NCI-H187 treated with DMSO at 0.1 percent for 48 hours (cell line): Measurements from ENCODE around the gene ALPG.
"Not testable (repeated sequence)": the region's sequence is repeated elsewhere in the genome, so short reads cannot be mapped to it uniquely, and the experiment has no call there.

ENCODE experiments used
- DNase-seq: peaks from one replicate; lab custom pipeline; 2025; lab: John Stamatoyannopoulos, UW

Gene ALPG

DNA sequence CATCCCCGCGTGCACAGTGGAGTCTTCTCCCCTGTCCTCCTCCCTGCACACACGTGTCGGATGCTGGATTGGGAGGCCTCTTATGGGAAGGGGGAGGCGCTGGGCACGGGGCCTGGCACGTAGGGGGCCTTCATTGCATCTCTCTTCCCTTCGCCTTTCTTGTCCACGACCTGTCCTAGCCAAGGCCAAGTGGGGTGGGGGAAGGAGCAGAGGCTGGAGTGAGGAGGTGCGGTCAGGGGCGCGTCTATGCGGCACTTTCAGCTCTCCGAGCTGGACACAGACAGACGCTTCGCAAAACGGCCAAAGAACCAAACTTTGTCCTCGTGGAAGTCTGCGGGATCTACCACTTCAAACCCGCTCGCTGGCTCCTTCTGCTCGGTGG is 13.4 kb downstream of the ALPG start:
- no peak for DNase-seq

DNA sequence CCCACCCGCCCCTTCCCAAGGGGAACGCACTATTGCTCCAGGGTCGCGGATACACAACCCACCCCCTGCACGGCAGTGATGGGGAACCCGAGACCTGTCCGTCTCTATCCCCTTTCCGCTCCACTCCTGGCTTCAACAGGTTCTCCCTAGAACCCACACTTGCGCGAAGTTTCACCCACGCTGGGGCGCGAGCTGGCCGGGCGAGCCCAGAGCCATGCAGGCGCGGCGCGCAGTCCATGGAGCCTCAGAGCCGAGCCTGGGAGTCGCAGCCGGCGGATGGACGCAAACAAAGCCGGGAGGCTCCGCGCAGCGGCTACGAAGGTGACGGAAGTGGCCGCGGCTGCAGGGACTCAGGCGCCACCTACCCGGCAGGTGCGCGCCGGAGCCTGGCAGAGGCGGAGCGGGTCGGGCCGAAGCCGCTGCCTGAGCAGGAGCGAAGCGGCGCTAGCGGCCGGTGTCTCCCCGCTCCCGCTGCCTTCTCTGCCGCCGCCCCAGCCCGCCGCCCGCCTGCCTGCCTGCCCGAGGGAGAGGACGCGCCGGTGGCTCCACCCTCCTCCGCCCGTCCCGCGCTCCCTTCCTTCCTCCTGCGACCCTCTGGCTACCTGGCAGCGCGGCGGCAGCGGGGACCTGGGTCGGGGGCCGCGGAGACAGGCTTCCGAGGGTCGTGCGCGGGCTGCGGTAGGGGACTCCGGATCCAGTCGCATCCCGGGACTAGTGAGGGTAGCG is 14.0 kb downstream of the ALPG start:
- no peak for DNase-seq

DNA sequence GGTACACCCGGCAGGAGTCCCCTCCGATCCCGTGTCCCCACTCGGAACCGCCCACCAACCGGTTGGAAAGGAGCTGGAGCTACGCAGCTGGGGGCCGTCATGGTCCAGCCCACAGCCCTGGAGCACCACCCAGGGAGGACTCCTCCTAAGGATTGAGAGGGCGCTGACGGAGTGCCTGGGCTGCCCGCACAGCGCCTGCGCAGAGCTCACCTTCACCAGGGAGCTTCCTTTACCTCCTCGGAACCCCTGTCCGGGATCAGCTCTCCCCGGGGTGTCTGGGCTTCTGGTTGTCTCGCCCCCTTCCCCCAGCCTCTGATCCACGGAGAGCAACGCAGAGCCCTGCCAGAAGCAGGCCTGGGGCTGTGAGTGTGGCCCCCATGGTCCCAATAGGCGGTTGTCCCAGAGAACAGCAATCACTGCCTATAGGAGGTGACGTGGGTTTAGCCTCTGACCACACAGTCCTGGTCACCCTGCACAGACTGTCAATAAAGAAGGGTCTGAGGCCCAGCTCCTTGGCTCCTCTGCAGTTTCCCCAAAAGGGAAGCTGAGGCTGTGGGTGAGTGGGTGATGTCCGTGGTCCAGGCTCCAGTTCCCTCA is 14.6 kb downstream of the ALPG start:
- no peak for DNase-seq

DNA sequence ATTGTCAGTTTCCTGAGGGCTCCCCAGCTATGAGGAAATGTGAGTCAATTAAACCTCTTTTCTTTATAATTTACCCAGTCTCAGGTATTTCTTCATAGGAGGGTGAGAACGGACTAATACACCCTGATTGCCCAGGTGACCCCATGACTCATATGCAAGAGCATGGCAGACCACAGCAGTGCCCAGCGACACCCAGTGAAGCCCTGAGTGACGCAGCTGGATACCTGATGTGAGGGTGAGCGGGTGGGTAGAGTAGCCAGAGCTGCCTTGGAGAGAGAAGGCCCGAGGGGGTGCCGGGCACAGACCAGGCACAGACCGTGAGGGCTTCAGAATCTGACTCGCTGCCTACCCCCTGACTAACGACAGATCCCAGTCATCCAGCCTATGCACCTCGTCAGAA is 15.4 kb downstream of the ALPG start:
- no peak for DNase-seq

DNA sequence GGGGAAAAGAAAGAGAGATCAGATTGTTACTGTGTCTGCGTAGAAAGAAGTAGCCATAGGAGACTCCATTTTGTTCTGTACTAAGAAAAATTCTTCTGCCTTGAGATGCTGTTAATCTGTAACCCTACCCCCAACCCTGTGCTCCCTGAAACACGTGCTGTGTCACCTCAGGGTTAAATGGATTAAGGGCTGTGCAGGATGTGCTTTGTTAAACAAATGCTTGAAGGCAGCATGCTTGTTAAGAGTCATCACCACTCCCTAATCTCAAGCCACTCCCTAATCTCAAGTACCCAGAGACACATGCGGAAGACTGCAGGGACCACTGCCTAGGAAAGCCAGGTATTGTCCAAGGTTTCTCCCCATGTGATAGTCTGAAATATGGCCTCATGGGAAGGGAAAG is 16.4 kb downstream of the ALPG start:
- not testable (repeated sequence) for DNase-seq

DNA sequence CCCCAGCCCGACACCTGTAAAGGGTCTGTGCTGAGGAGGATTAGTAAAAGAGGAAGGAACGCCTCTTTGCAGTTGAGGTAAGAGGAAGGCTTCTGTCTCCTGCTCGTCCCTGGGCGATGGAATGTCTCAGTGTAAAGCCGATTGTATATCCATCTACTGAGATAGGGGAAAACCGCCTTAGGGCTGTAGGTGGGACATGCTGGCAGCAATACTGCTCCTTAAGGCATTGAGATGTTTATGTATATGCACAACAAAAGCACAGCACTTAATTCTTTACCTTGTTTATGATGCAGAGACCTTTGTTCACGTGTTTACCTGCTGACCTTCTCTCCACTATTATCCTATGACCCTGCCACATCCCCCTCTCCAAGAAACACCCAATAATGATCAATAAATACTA is 16.8 kb downstream of the ALPG start:
- DNase-seq = not testable (repeated sequence)

DNA sequence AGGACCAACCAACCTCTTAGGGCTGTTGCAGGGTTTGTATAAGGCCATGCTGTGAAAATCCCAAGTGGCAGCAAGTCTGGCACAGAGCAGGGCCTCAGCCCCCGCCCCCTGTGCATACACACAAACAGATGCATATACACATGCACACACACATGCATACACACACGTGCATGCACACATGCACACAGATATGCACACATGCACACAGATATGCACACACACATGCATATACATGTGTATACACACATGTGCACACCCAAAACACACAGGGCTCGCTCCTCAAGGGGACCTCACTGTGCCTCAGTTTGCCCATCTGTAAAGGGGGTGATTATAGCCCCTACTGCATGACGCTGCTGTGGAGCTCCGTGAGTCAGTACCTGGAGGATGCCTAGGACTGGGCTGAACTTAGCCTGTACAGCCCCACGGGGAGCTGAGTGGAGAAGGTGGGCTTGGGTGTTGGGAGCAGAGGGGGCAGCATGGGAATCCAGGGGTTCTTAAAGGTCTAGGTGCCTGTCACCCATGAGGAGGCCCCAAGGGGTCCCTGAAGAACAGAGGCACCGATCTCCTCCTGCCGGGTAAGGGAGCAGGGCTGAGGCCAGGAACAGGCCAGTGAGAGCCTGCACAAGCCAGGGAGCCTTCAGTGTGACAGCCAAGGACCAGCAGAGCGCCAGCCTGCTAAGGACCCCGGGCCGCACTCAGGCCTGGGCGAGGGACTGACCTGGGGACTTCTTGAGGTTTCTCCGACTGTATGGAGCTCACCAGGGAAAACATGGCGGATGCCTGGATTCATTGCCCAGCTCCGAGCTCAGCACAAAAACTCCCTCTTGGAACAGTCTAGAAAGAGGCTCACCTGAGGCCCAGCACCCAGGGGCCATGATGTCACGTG is 25.3 kb downstream of the ALPG start:
- no peak for DNase-seq

DNA sequence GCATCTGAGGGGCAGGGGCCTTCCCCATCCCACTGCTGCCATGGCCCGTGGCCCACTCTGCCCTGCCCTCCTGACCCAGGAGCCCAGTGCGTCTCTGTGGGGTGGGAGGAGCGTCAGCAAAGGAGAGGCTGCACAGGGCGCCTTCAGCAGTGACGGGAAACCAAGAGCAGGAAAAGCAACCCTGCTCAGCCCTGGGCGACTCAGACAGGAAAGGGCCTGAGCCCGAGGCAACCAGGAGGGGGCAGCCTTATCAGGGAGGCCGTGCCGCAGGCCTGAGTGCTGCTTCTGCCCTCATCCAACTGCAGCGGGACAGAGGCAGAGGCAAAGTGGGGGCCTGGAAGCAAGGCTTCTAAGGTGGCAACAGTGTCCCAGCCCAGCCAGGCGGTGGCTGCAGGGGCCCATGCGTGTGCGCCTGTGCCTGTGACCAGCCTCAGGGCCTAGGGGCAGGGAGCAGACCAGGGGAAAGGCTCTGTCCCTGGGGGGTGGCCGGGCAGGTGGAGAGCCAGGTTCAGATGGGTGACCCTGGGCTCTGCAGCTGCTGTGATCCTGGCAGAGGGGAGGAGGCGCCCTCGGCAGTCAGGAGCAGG is 26.0 kb downstream of the ALPG start:
- no peak for DNase-seq

DNA sequence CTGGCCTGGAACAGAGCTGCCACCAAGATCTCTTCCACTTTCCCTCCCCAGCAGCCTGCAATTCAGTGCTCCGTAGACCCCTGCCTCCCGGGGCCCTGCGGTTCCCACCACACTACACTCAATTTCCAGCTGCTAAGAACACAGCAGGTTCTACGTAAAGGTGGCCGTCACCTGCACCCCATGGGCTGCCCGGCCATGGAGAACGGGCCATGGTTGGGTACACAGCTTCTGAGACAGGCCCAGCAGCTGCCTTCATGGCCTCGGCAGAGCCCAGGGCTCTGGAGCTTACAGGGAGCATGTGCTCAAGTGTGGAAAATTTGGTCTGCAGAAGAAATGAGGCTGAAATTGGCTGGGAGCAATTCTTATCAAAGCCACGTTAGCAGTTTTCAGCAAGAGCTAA is 27.0 kb downstream of the ALPG start:
- DNase-seq = not testable (repeated sequence)

DNA sequence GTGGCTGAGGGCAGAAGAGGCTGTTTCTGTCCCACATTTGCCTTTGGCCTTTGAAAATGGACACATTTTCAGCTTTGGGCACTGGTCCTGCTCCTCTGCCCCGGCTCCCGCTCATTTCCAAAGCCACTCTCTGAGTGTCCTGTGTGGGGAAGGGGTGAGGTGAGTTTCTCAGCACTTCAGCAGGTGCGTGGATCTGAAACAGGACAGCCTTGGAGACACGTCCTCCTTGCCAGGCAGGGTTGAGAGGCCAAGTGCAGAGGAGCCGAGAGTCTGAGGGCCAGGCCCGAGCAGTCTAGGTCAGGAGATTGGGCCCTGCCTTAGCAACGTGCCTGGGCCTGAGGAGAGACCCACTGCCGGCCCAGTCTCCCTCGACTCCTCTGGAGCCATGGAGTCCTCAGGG is 27.4 kb downstream of the ALPG start:
- no peak for DNase-seq

DNA sequence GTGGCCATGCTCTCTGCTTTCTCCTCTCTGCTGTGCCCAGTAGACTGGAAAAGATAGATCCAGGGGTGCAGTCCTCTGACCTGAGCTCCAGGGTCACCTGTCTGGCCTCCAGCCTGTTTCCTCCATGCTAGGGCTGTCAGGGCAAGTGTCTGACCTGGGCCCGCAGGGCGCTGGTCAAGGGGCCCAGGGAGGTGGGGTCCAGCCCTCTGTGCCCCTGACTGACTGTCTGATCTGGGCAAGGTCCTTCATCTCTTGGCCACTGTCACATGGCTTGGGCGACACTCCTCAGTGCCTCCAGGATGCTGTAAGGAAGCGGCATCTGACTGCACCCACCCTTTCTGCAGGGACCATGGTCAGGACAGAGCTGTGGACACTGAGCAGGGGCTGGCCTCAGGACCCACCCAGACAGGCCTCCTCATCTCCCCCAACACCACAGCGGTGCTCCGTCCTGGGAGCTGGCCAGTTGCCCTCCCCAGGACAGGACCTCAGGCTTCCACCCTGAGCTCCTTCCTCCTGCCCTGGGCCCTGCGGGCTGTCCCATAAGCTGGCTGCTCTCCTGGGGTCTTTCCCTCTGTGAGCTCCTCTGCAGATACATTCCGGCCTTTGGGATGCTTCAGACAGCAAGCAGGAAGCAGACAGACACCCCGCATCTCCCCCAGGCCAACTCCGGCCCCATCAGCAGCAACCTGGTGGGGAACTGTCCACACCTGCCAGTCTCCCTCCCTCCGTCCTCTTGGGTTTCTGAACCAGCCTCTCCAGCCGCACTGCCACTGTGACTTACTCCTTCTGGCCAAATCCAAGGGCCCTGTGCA is 28.1 kb downstream of the ALPG start:
- no peak for DNase-seq

DNA sequence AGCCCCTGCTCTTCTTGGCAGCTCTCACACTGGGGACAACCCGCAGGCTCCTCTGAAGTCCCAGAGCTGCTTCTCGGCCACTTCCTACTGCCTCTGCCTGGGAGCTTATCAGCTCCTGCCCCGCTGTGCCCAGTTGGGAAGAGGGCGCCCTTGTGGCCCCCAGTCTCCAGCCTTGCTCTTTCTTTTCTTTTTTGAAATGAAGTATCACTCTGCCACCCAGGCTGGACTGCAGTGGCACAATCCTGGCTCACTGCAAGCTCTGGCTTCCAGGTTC is 28.7 kb downstream of the ALPG start:
- DNase-seq = no peak

DNA sequence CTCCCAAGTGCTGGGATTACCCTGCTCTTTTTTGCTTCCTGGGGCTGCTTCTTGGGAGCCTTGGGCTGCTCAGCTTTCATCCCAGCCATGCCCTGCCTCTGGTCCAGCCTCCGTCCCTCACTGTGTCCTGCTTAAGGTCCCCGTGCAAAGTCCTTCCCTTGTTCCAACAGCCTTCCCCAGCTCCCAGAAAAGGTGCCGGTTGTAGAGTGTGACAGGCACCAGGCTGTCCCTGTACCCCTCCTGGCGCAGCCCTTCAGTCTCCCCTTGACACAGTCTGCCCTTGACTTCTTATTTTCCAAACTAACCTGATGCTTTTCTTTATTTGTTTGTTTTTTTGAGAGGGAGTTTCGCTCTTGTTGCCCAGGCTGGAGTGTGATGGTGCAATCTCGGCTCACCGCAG is 29.2 kb downstream of the ALPG start:
- DNase-seq = no peak

DNA sequence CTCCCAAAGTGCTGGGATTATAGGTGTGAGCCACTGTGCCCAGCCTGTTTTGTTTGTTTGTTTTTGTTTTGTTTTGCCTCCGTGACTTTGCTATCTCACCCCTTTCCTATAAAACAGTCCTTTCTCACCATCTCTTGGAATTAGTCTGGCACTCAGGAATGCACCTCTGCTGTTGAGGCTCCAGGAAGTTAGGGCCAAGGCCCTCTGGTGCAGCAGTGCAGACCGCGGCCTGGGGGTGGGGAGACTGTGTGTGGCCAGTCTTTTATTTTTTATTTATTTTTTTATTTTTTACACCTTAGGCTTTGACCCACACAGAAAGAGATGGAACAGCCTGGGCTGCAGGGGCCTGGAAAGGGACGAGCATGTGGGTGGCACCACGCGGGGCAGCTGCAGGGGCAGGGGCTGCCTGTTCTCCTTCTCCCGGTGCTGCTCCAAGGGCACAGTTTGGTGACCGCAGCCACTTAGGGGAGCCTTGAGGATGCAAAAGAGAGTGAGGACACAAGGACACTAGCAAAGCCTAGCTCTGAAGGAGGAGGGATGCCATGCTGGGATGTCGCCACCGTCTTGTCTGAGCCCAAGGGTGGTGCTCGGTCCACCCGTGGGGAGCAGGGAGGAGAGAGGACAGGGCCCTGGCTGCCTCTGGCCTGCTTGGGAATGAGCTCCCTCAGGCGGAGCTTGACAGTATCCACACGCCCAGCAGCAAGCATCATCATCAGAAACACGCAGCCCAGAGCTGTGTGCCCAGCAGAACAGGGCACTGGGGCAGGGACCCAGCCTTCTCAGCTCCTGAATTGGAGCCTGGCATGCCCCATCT is 29.9 kb downstream of the ALPG start:
- DNase-seq = no peak

DNA sequence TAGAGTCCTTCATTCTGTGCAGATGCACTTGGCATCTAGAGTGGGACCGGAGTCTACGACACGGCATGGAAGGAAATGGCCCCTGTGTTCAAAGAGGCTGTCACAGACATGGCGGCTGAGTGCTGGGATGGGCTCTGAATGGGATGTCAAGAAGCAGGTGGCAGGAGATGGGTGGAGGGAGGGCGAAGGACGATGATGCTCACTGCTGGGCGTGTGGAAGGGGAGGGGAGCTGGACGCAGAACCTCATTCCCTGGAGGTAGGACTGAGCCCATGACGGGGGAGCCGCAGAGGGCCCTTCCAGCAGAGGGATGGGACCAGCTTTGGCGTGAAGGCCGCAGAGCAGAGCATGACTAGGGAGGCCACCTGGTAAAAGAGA is 30.5 kb downstream of the ALPG start:
- DNase-seq = no peak

DNA sequence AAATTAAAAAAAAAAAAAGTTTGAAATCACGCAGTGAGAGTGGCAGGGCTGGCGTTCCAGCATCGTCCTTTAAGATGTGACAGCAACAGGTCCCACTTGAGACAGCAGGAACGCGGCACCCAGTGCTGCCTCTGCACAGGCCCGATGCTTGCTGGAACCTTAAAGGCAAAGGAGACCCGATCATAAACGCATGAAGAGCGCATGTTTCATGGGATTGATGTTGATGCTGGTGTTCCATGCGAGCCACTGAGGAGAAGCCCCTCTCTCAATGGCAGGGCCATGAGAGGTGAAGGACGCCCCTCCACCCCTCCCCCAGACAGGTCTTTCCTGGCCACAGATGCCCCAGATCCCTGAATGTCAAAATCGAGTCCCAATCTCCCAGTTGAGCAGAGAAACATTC is 31.4 kb downstream of the ALPG start:
- DNase-seq = no peak

DNA sequence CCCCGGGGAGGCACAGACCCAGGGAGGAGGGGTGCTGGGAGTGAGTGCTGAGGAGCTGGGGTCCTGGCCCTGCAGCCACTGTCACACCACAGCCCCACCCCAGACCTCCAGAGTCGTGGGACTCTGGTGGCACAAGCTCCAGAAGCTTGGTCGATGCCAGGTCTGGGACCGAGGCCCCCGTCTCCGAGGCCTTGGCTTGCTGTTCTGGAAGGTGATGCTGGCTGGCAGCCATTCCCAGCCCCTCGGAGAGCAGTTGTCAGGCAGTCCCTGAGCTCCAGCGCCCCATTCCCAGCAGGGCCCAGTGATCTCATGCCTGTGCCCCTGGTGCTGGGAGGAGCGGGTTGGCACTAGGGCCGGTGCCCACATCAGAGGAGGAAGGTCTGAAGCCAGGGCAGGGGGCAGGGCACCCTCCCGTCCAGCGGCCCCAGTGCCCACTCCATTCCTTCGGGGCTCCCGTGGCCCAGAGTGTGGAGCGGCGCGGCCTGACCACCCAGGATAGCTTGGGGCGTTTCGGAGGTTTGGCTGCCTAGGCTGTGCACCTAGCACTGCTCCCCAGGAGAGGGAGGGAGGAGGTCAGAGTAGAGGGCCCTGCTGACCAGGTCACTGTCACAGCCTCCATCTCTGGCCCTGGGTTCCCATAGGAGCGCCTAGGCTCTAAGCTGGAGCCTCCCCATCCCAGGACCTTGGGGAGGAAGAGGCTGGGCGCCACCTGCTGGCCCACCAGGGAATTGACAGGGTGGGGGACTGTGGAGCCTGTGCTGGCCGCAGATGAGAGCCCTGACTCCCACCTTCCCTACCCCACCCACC is 32.5 kb downstream of the ALPG start:
- DNase-seq = no peak

DNA sequence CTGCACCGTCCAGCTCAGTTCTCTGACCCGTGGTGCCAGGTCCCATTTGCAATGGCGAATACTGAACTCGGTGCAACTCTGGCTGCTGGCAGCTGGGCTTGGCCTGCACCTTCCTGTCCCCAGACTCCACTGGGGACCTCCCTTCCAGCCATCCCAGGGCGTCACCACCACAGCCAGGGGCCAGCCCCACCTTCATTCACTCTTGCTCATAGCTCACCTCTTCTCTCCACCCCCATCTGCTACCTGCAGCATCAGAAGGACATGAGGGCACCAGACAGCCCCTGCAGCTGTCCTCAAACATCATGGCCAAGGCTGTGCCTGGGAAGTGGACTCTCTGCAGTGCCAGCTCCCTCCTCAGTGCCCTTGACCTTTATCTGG is 33.1 kb downstream of the ALPG start:
- DNase-seq = no peak

DNA sequence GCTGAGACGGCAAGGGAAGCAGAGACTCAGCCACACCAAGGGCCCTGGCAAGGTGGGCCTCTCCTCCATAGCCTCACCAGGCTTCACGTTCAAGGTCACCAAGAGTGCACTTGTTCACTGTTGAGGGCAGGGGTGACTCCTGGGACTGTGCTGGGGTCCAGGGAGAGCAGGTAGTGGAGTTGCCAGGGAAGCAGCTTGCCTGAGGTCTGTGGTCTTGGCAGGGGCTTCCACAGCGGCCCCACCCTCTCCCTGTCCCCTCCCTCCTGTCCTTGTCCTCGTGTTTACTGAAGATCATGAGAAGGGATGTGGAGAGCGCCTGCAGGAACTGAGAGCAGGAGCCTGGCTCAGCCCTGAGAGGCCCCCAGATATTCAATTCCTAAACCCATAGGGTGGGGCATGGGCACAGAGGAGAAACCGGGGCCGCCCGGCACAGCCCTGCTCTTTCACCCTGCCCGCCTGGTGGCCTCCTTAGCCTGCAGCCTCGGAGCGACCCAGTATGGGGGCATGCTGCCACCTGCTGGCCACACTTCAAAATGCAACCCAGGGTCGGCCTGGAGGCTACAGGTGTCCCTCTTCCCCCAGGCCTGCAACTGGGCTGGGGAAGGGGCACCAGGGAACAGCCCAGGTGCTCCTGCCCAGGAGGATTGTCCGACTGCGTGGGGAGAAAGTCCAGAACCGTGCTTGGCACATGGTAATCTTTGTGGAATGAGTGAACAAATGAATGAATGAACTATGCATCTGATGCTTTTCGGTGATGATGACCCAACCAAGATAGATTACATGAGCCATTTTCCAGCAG is 33.8 kb downstream of the ALPG start:
- DNase-seq = not testable (repeated sequence)
